ENCODE data around the gene POU2F2.

Gene POU2F2

GRCh38 chr19:42159942-42160341, 27.7 kb upstream of the POU2F2 start:
- H3K4me3 ChIP-seq (IDR thresholded peaks at IDR 0.05; ENCODE audit: insufficient read depth, low read depth, low read length) = no peak overlapping the region
- no peak overlapping the region for H3K4me2 ChIP-seq
- H3K36me3 ChIP-seq (ENCODE audit: insufficient read depth) = no peaks in the 10 kb centered on the region

GRCh38 chr19:42158926-42159325, 26.7 kb upstream of the POU2F2 start:
- H3K4me1 ChIP-seq (ENCODE audit: low read depth, poor library complexity, severe bottlenecking) = no peaks in the 10 kb centered on the region
- peaks cover 98% of the 10 kb centered on the region for H3K27me3 ChIP-seq (ENCODE audit: insufficient read depth, low read depth)
- H3K4me3 ChIP-seq (IDR thresholded peaks at IDR 0.05; ENCODE audit: insufficient read depth, low read depth, low read length) = no peak overlapping the region
- no peaks in the 10 kb centered on the region for H3K79me2 ChIP-seq (ENCODE audit: insufficient read depth, low read depth)
- H4K20me1 ChIP-seq (ENCODE audit: insufficient read depth) = no peaks in the 10 kb centered on the region
- no peak for TF ChIP-seq CTCF (conservative IDR thresholded peaks at IDR 0.05; ENCODE audit: low read depth, low read length)
- H2AFZ ChIP-seq (ENCODE audit: low read depth) = no peak overlapping the region
- no peak overlapping the region for H3K4me2 ChIP-seq
- H3K36me3 ChIP-seq (ENCODE audit: insufficient read depth) = no peaks in the 10 kb centered on the region
- H3K27ac ChIP-seq = no peak overlapping the region
- no peak overlapping the region for H3K9ac ChIP-seq

More at GRCh38 chr19:42159942-42160341, 27.7 kb upstream of the POU2F2 start:
- Histone ChIP-seq H3K27me3 (ENCODE audit: insufficient read depth, low read depth) (peaks cover 98% of the 10 kb centered on the region), H4K20me1 (ENCODE audit: insufficient read depth) (no peaks in the 10 kb centered on the region), H3K79me2 (ENCODE audit: insufficient read depth, low read depth) (no peaks in the 10 kb centered on the region), H2AFZ (ENCODE audit: low read depth) (no peak overlapping the region), H3K4me1 (ENCODE audit: low read depth, poor library complexity, severe bottlenecking) (no peaks in the 10 kb centered on the region), H3K27ac (no peak overlapping the region), H3K9ac (no peak overlapping the region)
- TF ChIP-seq CTCF (conservative IDR thresholded peaks at IDR 0.05; ENCODE audit: low read depth, low read length) = no peak

DNA sequence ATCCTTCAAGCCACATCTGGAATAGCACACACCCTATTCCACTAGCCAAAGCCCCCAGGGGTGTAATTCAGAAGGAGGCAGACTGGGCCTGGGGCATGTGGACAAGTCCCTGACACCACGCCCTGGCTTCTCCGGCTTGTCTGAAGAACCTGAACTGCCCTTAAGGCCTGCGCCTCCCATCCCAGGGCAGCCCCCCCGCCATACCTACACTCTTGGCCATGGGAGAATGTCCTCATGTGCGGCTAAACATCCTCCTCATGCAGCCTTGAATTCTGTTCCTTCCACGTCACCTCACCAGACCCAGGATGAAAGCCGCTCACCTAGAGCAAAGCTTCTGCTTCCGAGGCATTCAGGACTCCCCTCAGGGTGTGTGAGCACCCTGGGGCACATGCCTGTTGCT, 24.3 kb upstream of the POU2F2 start:
- H3K4me2 ChIP-seq = no peak overlapping the region
- H3K27me3 ChIP-seq (ENCODE audit: insufficient read depth, low read depth) = peaks cover 97% of the 10 kb centered on the region
- no peaks in the 10 kb centered on the region for H3K36me3 ChIP-seq (ENCODE audit: insufficient read depth)
- H3K9ac ChIP-seq = no peak overlapping the region
- no peak for TF ChIP-seq CTCF (conservative IDR thresholded peaks at IDR 0.05; ENCODE audit: low read depth, low read length)
- H3K79me2 ChIP-seq (ENCODE audit: insufficient read depth, low read depth) = no peaks in the 10 kb centered on the region
- H3K27ac ChIP-seq = no peak overlapping the region
- no peak overlapping the region for H2AFZ ChIP-seq (ENCODE audit: low read depth)
- no peaks in the 10 kb centered on the region for H4K20me1 ChIP-seq (ENCODE audit: insufficient read depth)
- H3K4me1 ChIP-seq (ENCODE audit: low read depth, poor library complexity, severe bottlenecking) = no peaks in the 10 kb centered on the region
- H3K4me3 ChIP-seq (IDR thresholded peaks at IDR 0.05; ENCODE audit: insufficient read depth, low read depth, low read length) = no peak overlapping the region

DNA sequence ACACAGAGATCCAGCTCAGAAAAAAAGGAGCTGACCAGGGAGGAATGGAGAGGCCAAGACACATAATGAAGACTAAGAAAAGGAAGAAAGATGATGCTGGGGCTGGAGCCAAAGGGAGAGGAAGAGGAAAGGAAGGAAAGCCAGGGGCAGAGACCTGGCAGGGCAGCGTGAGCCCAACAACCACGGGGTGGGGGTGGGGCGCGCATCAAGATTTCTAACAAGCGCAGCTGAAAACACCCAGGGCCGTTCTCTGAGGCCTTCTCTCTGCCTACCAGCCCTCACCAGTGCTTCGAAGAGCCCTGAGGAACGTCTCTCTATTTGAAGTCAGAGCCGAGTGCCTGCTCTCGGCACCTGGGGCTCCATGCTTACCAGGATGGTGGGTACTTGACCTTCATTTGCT, 23.6 kb upstream of the POU2F2 start:
- Histone ChIP-seq H3K4me3 (IDR thresholded peaks at IDR 0.05; ENCODE audit: insufficient read depth, low read depth, low read length) (no peak overlapping the region), H3K27ac (no peak overlapping the region), H2AFZ (ENCODE audit: low read depth) (no peak overlapping the region), H3K36me3 (ENCODE audit: insufficient read depth) (no peaks in the 10 kb centered on the region), H3K4me2 (no peak overlapping the region), H3K27me3 (ENCODE audit: insufficient read depth, low read depth) (peaks cover 97% of the 10 kb centered on the region), H3K4me1 (ENCODE audit: low read depth, poor library complexity, severe bottlenecking) (no peaks in the 10 kb centered on the region), H4K20me1 (ENCODE audit: insufficient read depth) (no peaks in the 10 kb centered on the region), H3K9ac (no peak overlapping the region), H3K79me2 (ENCODE audit: insufficient read depth, low read depth) (no peaks in the 10 kb centered on the region)
- no peak for TF ChIP-seq CTCF (conservative IDR thresholded peaks at IDR 0.05; ENCODE audit: low read depth, low read length)

Data from KMS-11 (cell line).